Measurements from ENCODE around the gene ABL2. TPM values are rescaled to one million over a fixed set of nuclear protein-coding genes. Genes with fewer than 3 reads are reported as not detected.

The ABL2 gene
- total RNA-seq, 1 donor from 2014 or later: 22.9 TPM

DNA sequence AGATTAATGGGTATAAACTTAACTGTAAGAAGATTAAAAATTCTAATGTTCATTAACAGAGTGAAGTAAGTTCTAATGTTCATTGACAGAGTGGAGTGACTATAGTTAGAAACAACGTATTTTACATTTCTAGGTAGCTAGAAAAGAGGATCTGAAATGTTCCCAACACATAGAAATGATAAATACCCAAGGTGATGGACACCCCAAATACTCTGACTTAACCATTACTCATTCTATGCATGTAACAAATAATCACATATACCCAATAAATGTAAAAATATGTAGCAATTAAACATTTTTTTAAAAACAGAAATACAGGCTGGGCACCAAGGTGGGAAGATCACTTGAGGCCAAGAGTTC is 62.1 kb downstream of the ABL2 start:
- H3K9me3 Mint-ChIP-seq: no peaks in the 10 kb centered on the region
- H3K27me3 Mint-ChIP-seq (ENCODE audit: low read depth): no peaks in the 10 kb centered on the region
- H3K36me3 Mint-ChIP-seq (ENCODE audit: low read depth): no peaks in the 10 kb centered on the region
- no peak overlapping the region for H3K4me3 Mint-ChIP-seq
- DNase-seq (ENCODE audit: low read depth, low spot score): no peak
- H3K4me1 Mint-ChIP-seq: peaks cover 29% of the 10 kb centered on the region
- TF ChIP-seq, protein P1, sequence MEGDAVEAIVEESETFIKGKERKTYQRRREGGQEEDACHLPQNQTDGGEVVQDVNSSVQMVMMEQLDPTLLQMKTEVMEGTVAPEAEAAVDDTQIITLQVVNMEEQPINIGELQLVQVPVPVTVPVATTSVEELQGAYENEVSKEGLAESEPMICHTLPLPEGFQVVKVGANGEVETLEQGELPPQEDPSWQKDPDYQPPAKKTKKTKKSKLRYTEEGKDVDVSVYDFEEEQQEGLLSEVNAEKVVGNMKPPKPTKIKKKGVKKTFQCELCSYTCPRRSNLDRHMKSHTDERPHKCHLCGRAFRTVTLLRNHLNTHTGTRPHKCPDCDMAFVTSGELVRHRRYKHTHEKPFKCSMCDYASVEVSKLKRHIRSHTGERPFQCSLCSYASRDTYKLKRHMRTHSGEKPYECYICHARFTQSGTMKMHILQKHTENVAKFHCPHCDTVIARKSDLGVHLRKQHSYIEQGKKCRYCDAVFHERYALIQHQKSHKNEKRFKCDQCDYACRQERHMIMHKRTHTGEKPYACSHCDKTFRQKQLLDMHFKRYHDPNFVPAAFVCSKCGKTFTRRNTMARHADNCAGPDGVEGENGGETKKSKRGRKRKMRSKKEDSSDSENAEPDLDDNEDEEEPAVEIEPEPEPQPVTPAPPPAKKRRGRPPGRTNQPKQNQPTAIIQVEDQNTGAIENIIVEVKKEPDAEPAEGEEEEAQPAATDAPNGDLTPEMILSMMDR (conservative IDR thresholded peaks at IDR 0.05): no peak
- H3K27ac Mint-ChIP-seq (ENCODE audit: unreplicated experiment): no peak overlapping the region

GRCh38 chr1:179166663-179167417 is 62.6 kb downstream of the ABL2 start:
- no peak for DNase-seq (ENCODE audit: low read depth, low spot score)
- Mint-ChIP-seq H3K36me3 (ENCODE audit: low read depth) (no peaks in the 10 kb centered on the region), H3K27me3 (ENCODE audit: low read depth) (no peaks in the 10 kb centered on the region), H3K27ac (ENCODE audit: unreplicated experiment) (no peak overlapping the region), H3K4me1 (peaks cover 26% of the 10 kb centered on the region), H3K9me3 (no peaks in the 10 kb centered on the region), H3K4me3 (no peak overlapping the region)
- TF ChIP-seq, protein P1 (conservative IDR thresholded peaks at IDR 0.05): no peak

DNA sequence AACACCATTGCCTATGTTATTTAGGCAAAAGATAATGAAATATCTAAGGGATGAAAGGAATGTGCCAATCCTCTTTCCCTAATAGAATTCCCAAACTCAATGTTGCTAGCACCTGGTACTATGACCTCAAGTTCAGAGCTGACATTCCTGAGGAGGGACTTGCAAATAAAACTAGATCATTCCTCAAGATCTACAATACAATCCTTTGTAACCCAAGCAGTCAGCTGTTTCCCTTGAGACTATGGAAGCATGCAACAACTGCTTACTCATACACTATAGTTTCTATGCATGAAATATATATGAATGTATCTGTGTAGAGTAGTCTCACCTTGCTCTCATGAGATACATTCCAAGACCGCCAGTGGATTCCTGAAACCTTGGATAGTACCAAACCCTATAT is 65.0 kb downstream of the ABL2 start:
- Mint-ChIP-seq H3K36me3 (ENCODE audit: low read depth) (no peaks in the 10 kb centered on the region), H3K27ac (ENCODE audit: unreplicated experiment) (no peak overlapping the region), H3K27me3 (ENCODE audit: low read depth) (no peaks in the 10 kb centered on the region), H3K9me3 (no peaks in the 10 kb centered on the region), H3K4me3 (no peak overlapping the region), H3K4me1 (peaks cover 18% of the 10 kb centered on the region)
- no peak for DNase-seq (ENCODE audit: low read depth, low spot score)
- TF ChIP-seq, protein P1 (conservative IDR thresholded peaks at IDR 0.05): no peak

- H3K9me3 Mint-ChIP-seq: no peaks in the 10 kb centered on the region
- H3K27ac Mint-ChIP-seq (ENCODE audit: unreplicated experiment): no peak overlapping the region
- peaks cover 5% of the 10 kb centered on the region for H3K4me1 Mint-ChIP-seq
Observed at GRCh38 chr1:179156708-179157107, 72.8 kb downstream of the ABL2 start.

GRCh38 chr1:179156026-179156425 is 73.5 kb downstream of the ABL2 start:
- H3K9me3 Mint-ChIP-seq: no peaks in the 10 kb centered on the region
- H3K27ac Mint-ChIP-seq (ENCODE audit: unreplicated experiment): no peak overlapping the region
- no peaks in the 10 kb centered on the region for H3K27me3 Mint-ChIP-seq (ENCODE audit: low read depth)
- H3K36me3 Mint-ChIP-seq (ENCODE audit: low read depth): peaks cover 2% of the 10 kb centered on the region
- H3K4me1 Mint-ChIP-seq: peaks cover 5% of the 10 kb centered on the region
- no peak for DNase-seq (ENCODE audit: low read depth, low spot score)
- H3K4me3 Mint-ChIP-seq: no peak overlapping the region
- TF ChIP-seq, protein P1 (conservative IDR thresholded peaks at IDR 0.05): no peak

More at GRCh38 chr1:179156708-179157107, 72.8 kb downstream of the ABL2 start:
- DNase-seq (ENCODE audit: low read depth, low spot score): no peak
- no peaks in the 10 kb centered on the region for H3K36me3 Mint-ChIP-seq (ENCODE audit: low read depth)
- H3K4me3 Mint-ChIP-seq: no peak overlapping the region
- no peaks in the 10 kb centered on the region for H3K27me3 Mint-ChIP-seq (ENCODE audit: low read depth)
- TF ChIP-seq, protein P1 (conservative IDR thresholded peaks at IDR 0.05): no peak
